Measurements from ENCODE around the gene SLC39A3. TPM values are rescaled to one million over a fixed set of nuclear protein-coding genes. Genes with fewer than 3 reads are reported as not detected.

SLC39A3 gene
- total and polyA plus RNA-seq, 10 of the 15 experiments (the other 5 are each of a cell fraction or from before 2014, with no cell fraction given), result 0.63 to 67.1 (median 51.2) TPM

DNA sequence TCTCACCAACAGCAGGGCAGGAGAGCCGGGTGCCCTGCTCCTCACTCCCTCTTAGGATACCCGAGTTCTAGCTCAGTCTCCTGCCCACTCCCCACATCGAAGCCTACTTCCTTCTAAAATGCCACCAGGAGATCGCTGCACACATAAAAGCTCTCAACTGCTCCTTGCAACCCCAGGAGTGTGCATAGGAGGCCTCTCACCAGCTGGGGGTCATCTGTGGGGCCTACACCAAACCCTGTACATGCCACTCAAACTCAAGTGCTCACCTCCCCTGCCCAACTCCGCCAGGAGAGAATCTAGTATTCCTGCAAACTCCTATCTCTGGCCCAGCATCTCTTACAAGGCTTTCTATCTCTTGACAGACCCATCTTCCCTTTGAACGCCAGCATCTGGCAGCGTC lies 40.5 kb upstream of the SLC39A3 start:
- no peak overlapping the region for H2AFZ ChIP-seq (ENCODE audit: control insufficient read depth, low read depth, low read length)
- DNase-seq (ENCODE audit: low read depth, low spot score) (no peak), ATAC-seq (no peak), FAIRE-seq (no peak)
- in situ Hi-C loops (cut with MboI), result no loop called here
- BruUV-seq (replicated peaks), result no TSS peak
- no peak overlapping the region for H3K9ac ChIP-seq (ENCODE audit: control insufficient read depth, insufficient read depth, low read length)
- H4K20me1 ChIP-seq (ENCODE audit: control insufficient read depth, insufficient read depth), result peaks cover 6% of the 10 kb centered on the region; the same call in 1 of the 2 replicates
- H3K4me1 ChIP-seq (ENCODE audit: control insufficient read depth, insufficient read depth, low read length), result peaks cover 20% of the 10 kb centered on the region
- SMC1A ChIA-PET (ENCODE audit: uncharacterized antibody, unreplicated experiment), result interaction anchor here (0.9 to 1.6 kb wide), 2 partner anchors 132 kb away, joined by 4 to 8 read pairs; no protein-coding TSS in a partner anchor
- H3K4me3 ChIP-seq, result no peak overlapping the region
- CTCF ChIA-PET, result interaction anchor here (1.2 to 2.4 kb wide), 4 partner anchors 31 to 132 kb away, joined by 3 to 13 read pairs (median 6); partner anchors contain the start of gene SLC39A3
- H3K27ac ChIP-seq (ENCODE audit: control insufficient read depth, insufficient read depth), result no peak overlapping the region
- RAD21 ChIA-PET (ENCODE audit: unreplicated experiment), result no interaction called here
- no peaks in the 10 kb centered on the region for H3K9me3 ChIP-seq (replicated peaks; ENCODE audit: control insufficient read depth, insufficient read depth, low read length)
- peaks cover 2 to 4% of the 10 kb centered on the region in 2 experiments; a peak in 2 of 4 replicates for H3K36me3 ChIP-seq (ENCODE audit: control insufficient read depth in 2 of 2, insufficient read depth in 2 of 2, low read length in 1 of 2)
- POLR2A ChIA-PET, result no interaction called here
- peak overlapping the region; percentile 90; the same call in 1 of the 2 replicates for H3K4me2 ChIP-seq (ENCODE audit: control insufficient read depth, insufficient read depth)
- intact Hi-C loops (cut with micrococcal nuclease; ENCODE audit: unreplicated experiment), result loop anchor here (5.0 to 10.0 kb wide), 2 partner anchors 33 to 505 kb away; no protein-coding TSS in a partner anchor
- no peaks in the 10 kb centered on the region for H3K27me3 ChIP-seq (replicated peaks in 1 of 2; ENCODE audit: control insufficient read depth in 2 of 2, insufficient read depth in 2 of 2, low read length in 1 of 2)
- peaks cover 75% of the 10 kb centered on the region for H3K79me2 ChIP-seq (ENCODE audit: control insufficient read depth, insufficient read depth, low read length)
- WGBS (ENCODE audit: insufficient coverage, insufficient replicate concordance, low lambda C conversion rate, missing lambda C conversion rate), result 96% methylated on average over 7 of the region's 7 CpGs
- TF ChIP-seq SIN3A (IDR thresholded peaks at IDR 0.05; ENCODE audit: low read depth, low read length) (no peak), EZH2 (IDR thresholded peaks at IDR 0.05; ENCODE audit: borderline replicate concordance, control insufficient read depth, low read depth, low read length) (no peak), JUND (IDR thresholded peaks at IDR 0.05; ENCODE audit: low read depth, low read length) (no peak), NR2C1 (IDR thresholded peaks at IDR 0.05) (no peak), IRF5 (IDR thresholded peaks at IDR 0.05; ENCODE audit: borderline replicate concordance) (no peak), HDGF (IDR thresholded peaks at IDR 0.05) (no peak), RBBP5 (conservative IDR thresholded peaks at IDR 0.05) (no peak), MEF2A (IDR thresholded peaks at IDR 0.05; ENCODE audit: insufficient read depth, low read depth, low read length) (no peak), SRF (IDR thresholded peaks at IDR 0.05; ENCODE audit: low read depth in 2 of 2, low read length in 2 of 2) (no peak), RELB (IDR thresholded peaks at IDR 0.05; ENCODE audit: low read depth) (no peak), TCF12 (IDR thresholded peaks at IDR 0.05; ENCODE audit: low read depth, low read length) (no peak), WRNIP1 (IDR thresholded peaks at IDR 0.05; ENCODE audit: borderline replicate concordance, low read depth, low read length) (no peak), BRCA1 (IDR thresholded peaks at IDR 0.05; ENCODE audit: low read depth, low read length) (no peak), BMI1 (IDR thresholded peaks at IDR 0.05; ENCODE audit: borderline replicate concordance) (no peak)
- TF ChIP-seq, protein P1, sequence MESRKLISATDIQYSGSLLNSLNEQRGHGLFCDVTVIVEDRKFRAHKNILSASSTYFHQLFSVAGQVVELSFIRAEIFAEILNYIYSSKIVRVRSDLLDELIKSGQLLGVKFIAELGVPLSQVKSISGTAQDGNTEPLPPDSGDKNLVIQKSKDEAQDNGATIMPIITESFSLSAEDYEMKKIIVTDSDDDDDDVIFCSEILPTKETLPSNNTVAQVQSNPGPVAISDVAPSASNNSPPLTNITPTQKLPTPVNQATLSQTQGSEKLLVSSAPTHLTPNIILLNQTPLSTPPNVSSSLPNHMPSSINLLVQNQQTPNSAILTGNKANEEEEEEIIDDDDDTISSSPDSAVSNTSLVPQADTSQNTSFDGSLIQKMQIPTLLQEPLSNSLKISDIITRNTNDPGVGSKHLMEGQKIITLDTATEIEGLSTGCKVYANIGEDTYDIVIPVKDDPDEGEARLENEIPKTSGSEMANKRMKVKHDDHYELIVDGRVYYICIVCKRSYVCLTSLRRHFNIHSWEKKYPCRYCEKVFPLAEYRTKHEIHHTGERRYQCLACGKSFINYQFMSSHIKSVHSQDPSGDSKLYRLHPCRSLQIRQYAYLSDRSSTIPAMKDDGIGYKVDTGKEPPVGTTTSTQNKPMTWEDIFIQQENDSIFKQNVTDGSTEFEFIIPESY (IDR thresholded peaks at IDR 0.05), result no peak
- TF ChIP-seq, protein P2, sequence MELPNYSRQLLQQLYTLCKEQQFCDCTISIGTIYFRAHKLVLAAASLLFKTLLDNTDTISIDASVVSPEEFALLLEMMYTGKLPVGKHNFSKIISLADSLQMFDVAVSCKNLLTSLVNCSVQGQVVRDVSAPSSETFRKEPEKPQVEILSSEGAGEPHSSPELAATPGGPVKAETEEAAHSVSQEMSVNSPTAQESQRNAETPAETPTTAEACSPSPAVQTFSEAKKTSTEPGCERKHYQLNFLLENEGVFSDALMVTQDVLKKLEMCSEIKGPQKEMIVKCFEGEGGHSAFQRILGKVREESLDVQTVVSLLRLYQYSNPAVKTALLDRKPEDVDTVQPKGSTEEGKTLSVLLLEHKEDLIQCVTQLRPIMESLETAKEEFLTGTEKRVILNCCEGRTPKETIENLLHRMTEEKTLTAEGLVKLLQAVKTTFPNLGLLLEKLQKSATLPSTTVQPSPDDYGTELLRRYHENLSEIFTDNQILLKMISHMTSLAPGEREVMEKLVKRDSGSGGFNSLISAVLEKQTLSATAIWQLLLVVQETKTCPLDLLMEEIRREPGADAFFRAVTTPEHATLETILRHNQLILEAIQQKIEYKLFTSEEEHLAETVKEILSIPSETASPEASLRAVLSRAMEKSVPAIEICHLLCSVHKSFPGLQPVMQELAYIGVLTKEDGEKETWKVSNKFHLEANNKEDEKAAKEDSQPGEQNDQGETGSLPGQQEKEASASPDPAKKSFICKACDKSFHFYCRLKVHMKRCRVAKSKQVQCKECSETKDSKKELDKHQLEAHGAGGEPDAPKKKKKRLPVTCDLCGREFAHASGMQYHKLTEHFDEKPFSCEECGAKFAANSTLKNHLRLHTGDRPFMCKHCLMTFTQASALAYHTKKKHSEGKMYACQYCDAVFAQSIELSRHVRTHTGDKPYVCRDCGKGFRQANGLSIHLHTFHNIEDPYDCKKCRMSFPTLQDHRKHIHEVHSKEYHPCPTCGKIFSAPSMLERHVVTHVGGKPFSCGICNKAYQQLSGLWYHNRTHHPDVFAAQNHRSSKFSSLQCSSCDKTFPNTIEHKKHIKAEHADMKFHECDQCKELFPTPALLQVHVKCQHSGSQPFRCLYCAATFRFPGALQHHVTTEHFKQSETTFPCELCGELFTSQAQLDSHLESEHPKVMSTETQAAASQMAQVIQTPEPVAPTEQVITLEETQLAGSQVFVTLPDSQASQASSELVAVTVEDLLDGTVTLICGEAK (IDR thresholded peaks at IDR 0.05; ENCODE audit: borderline replicate concordance), result no peak

All from GM12878 (cell line).